NOMO-1 (cell line): ENCODE results near the gene CARMIL3.
"Not testable (repeated sequence)": the region's sequence is repeated elsewhere in the genome, so short reads cannot be mapped to it uniquely, and the experiment has no call there.

Source experiments
- DNase-seq, 2 experiments: peaks; one replicate each; lab custom pipeline; 2025; ENCODE audit not compliant: unreplicated experiment in 2 of 2; lab: John Stamatoyannopoulos, UW

CARMIL3 gene

GRCh38 chr14:24093207-24093900, 41.5 kb downstream of the CARMIL3 start:
- DNase-seq: no peak

GRCh38 chr14:24093901-24094840, 42.4 kb downstream of the CARMIL3 start, which contains the start of gene PCK2:
TSS of gene PCK2 (plus strand) at chr14:24094311. CDS start at chr14:24094406, 95 bp downstream.
- peak; percentile 81 to 93 for DNase-seq

GRCh38 chr14:24094841-24095270, 43.0 kb downstream of the CARMIL3 start:
- DNase-seq: peak in 1 of 2 experiments; percentile 27

- peak; percentile 31 to 58 for DNase-seq
Measured at GRCh38 chr14:24095271-24096068, 43.7 kb downstream of the CARMIL3 start.

- no peak for DNase-seq
Measured at GRCh38 chr14:24096545-24097181, 44.9 kb downstream of the CARMIL3 start.

- no peak for DNase-seq
Measured at GRCh38 chr14:24098229-24098926, 46.6 kb downstream of the CARMIL3 start.

GRCh38 chr14:24098927-24099813, 47.4 kb downstream of the CARMIL3 start:
- no peak for DNase-seq

GRCh38 chr14:24100197-24100981, 48.6 kb downstream of the CARMIL3 start:
- DNase-seq: peak in 1 of 2 experiments; percentile 26

GRCh38 chr14:24100982-24101494, 49.2 kb downstream of the CARMIL3 start:
- no peak for DNase-seq

GRCh38 chr14:24102357-24103048, 50.7 kb downstream of the CARMIL3 start:
- no peak for DNase-seq

GRCh38 chr14:24103451-24103850, 51.6 kb downstream of the CARMIL3 start:
- DNase-seq: no peak

- DNase-seq: not testable (repeated sequence)
Measured at GRCh38 chr14:24105609-24106239, 53.9 kb downstream of the CARMIL3 start.

GRCh38 chr14:24106672-24107271, 55.0 kb downstream of the CARMIL3 start:
- DNase-seq: no peak

- DNase-seq: no peak
Measured at GRCh38 chr14:24108336-24108874, 56.6 kb downstream of the CARMIL3 start.

- DNase-seq: no peak
Measured at GRCh38 chr14:24110060-24110459, 58.3 kb downstream of the CARMIL3 start.

GRCh38 chr14:24110523-24110922, 58.7 kb downstream of the CARMIL3 start:
- no peak for DNase-seq
